Cardiac fibroblast (primary cell): ENCODE measurements around the gene LRRC3C.

ENCODE experiments used
- DNase-seq, 2 donors: peaks; one replicate each; pipeline versions ENCODE4 v3.0.0 to v3.0.0-alpha.2; 2010; ENCODE audit warnings: low read depth in 2 of 2
- H3K4me3 ChIP-seq, 2 donors: replicated peaks in 1 of 2; 1 replicate in 1 of 2; 2 replicates in 1 of 2; pipeline ENCODE4 v1.5.1; 2011; ENCODE audit warnings: low read depth in 2 of 2, low read length in 2 of 2, mild to moderate bottlenecking in 2 of 2, moderate library complexity in 1 of 2
- CTCF ChIP-seq: IDR thresholded peaks from one replicate; pipeline ENCODE4 v1.5.1; 2011; ENCODE audit warnings: low read depth, mild to moderate bottlenecking, low read length, inconsistent platforms

LRRC3C gene

GRCh38 chr17:39960524-39961041, 33.1 kb downstream of the LRRC3C start:
- no peak for TF ChIP-seq CTCF
- DNase-seq, result no peak
- no peak overlapping the region for H3K4me3 ChIP-seq

GRCh38 chr17:39962642-39963220, 35.2 kb downstream of the LRRC3C start, which contains the start of gene GSDMA:
TSS of gene GSDMA (plus strand) at chr17:39963004. CDS start at chr17:39965688, 2,684 bp downstream.
- no peak within 1 kb of the TSS for H3K4me3 ChIP-seq
- DNase-seq, result no peak

DNA sequence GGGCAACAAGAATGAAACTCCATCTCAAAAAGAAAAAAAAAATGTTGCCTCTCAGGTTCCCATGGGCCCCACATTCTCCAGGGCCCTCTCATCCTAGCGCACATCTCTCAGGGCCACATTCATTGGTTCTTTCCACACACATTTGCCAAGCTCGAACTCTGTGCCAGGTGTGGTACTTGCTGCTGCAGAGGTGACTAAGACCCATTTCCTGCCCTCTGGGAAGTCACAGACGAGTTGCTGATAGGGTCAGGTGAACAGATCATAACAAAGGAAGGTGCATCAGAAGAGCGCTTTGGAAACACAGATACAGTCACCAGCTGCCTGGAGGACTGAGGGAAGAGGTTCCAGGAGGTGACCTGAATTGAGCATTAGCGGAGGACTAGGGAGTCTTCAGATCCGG, 36.3 kb downstream of the LRRC3C start:
- DNase-seq, result no peak
- H3K4me3 ChIP-seq, result no peak overlapping the region
- TF ChIP-seq CTCF, result no peak

More at GRCh38 chr17:39962642-39963220, 35.2 kb downstream of the LRRC3C start, which contains the start of gene GSDMA:
- TF ChIP-seq CTCF, result no peak

- H3K4me3 ChIP-seq, result no peak overlapping the region
- no peak for TF ChIP-seq CTCF
- DNase-seq, result no peak
These were observed 37.6 kb downstream of the LRRC3C start for GRCh38 chr17:39965017-39965699.

GRCh38 chr17:39966771-39967170, 39.2 kb downstream of the LRRC3C start:
- DNase-seq, result no peak
- no peak overlapping the region for H3K4me3 ChIP-seq
- TF ChIP-seq CTCF, result no peak

- TF ChIP-seq CTCF, result no peak
These were observed 41.2 kb downstream of the LRRC3C start for GRCh38 chr17:39968761-39969160.

More at GRCh38 chr17:39968761-39969160, 41.2 kb downstream of the LRRC3C start:
- DNase-seq, result no peak
- H3K4me3 ChIP-seq, result no peak overlapping the region
